OCI-LY1 (cell line): ENCODE measurements around the gene HDAC8.

Experiments used
- CTCF ChIP-seq: fragments of 200-600 bp; sonication (generic), shearing (Covaris generic); IDR thresholded peaks from 2 replicates; pipeline ENCODE4 v1.5.1; 2017; ENCODE audit warnings: mild to moderate bottlenecking, antibody characterized with exemption, low read length, moderate library complexity, mixed read lengths
- EZH2 ChIP-seq: fragments of 200-600 bp; sonication (generic), shearing (Covaris generic); IDR thresholded peaks from 2 replicates; pipeline ENCODE4 v1.8.0; 2017; ENCODE audit warnings: borderline replicate concordance, mixed run types, mild to moderate bottlenecking, antibody characterized with exemption, low read length, moderate library complexity, mixed read lengths

- TF ChIP-seq CTCF (no peak), EZH2 (no peak)
Observed at GRCh38 chrX:72280321-72280845, 292.3 kb downstream of the HDAC8 start.
